ENCODE measurements around the gene BCL2L2.
A peak's percentile ranks its signal among the peaks of the same experiment; 100 is the strongest.

Gene BCL2L2

DNA sequence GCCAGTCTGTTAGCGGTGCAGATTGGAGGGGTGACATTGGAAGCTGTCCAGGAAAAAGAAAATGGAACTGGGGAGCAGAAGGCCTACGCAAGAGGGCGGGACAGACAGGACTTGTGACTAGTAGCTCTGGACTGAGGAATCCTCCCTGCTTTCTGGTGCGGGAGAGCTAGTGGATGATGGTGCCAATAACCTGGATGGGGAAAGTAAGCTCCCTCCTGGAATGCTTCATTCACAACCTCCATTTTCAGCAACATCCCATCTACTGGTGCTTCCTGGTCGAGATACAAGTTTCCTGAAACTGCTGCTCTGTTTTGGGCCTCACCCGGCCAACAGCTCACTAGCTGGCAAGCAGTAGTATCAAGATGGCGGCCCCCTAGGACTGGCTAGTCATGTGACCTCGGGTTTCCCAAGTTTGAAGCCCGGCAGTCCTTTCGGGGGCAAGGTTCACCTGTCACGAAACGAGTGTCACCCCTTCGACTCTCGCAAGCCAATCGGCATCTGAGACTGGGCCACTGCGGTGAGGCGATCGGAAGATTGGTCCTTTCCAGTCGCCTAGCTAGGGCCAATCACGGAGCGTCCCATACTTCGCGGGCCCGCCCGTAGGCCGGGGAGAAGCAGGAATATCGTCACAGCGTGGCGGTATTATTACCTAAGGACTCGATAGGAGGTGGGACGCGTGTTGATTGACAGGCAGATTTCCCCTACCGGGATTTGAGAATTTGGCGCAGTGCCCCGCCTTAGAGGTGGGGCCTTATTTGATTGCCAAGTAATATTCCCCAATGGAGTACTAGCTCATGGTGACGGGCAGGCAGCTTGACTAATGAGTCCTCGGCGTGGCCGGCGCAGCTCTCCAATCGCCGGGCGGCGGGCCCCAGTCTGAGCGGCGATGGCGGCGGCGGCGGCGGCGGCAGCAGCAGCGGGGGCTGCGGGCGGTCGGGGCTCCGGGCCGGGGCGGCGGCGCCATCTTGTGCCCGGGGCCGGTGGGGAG, 14.2 kb downstream of the BCL2L2 start, which contains the start of gene PABPN1 (continued):
- TF ChIP-seq, protein P1, sequence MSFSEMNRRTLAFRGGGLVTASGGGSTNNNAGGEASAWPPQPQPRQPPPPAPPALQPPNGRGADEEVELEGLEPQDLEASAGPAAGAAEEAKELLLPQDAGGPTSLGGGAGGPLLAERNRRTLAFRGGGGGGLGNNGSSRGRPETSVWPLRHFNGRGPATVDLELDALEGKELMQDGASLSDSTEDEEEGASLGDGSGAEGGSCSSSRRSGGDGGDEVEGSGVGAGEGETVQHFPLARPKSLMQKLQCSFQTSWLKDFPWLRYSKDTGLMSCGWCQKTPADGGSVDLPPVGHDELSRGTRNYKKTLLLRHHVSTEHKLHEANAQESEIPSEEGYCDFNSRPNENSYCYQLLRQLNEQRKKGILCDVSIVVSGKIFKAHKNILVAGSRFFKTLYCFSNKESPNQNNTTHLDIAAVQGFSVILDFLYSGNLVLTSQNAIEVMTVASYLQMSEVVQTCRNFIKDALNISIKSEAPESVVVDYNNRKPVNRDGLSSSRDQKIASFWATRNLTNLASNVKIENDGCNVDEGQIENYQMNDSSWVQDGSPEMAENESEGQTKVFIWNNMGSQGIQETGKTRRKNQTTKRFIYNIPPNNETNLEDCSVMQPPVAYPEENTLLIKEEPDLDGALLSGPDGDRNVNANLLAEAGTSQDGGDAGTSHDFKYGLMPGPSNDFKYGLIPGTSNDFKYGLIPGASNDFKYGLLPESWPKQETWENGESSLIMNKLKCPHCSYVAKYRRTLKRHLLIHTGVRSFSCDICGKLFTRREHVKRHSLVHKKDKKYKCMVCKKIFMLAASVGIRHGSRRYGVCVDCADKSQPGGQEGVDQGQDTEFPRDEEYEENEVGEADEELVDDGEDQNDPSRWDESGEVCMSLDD (tag by site-specific recombination; IDR thresholded peaks at IDR 0.05), result peak; percentile 95
- TF ChIP-seq ZNF114 (tag by site-specific recombination; IDR thresholded peaks at IDR 0.05), result no peak
- TF ChIP-seq EGR2 (tag by site-specific recombination; IDR thresholded peaks at IDR 0.05; ENCODE audit: low read depth), result no peak
- no peak for TF ChIP-seq ZIC2 (tag by site-specific recombination; IDR thresholded peaks at IDR 0.05)
- no peak for TF ChIP-seq ZNF112 (tag by site-specific recombination; IDR thresholded peaks at IDR 0.05)
- no peak for TF ChIP-seq ZNF133 (tag by site-specific recombination; IDR thresholded peaks at IDR 0.05)
- TF ChIP-seq, protein P2, sequence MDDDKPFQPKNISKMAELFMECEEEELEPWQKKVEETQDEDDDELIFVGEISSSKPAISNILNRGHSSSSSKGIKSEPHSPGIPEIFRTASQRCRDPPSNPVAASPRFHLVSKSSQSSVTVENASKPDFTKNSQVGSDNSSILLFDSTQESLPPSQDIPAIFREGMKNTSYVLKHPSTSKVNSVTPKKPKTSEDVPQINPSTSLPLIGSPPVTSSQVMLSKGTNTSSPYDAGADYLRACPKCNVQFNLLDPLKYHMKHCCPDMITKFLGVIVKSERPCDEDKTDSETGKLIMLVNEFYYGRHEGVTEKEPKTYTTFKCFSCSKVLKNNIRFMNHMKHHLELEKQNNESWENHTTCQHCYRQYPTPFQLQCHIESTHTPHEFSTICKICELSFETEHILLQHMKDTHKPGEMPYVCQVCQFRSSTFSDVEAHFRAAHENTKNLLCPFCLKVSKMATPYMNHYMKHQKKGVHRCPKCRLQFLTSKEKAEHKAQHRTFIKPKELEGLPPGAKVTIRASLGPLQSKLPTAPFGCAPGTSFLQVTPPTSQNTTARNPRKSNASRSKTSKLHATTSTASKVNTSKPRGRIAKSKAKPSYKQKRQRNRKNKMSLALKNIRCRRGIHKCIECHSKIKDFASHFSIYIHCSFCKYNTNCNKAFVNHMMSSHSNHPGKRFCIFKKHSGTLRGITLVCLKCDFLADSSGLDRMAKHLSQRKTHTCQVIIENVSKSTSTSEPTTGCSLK (tag by site-specific recombination; IDR thresholded peaks at IDR 0.05), result no peak
- 0 out of 2 replicates have a peak, but pooled peaks have one; percentile 19 for TF ChIP-seq ZNF394 (tag by site-specific recombination; IDR thresholded peaks at IDR 0.05; ENCODE audit: borderline replicate concordance)
- TF ChIP-seq ZNF530 (tag by site-specific recombination; IDR thresholded peaks at IDR 0.05; ENCODE audit: low read depth), result no peak
- no peak for TF ChIP-seq ZNF132 (tag by site-specific recombination; IDR thresholded peaks at IDR 0.05; ENCODE audit: borderline replicate concordance)
- TF ChIP-seq, protein P3, sequence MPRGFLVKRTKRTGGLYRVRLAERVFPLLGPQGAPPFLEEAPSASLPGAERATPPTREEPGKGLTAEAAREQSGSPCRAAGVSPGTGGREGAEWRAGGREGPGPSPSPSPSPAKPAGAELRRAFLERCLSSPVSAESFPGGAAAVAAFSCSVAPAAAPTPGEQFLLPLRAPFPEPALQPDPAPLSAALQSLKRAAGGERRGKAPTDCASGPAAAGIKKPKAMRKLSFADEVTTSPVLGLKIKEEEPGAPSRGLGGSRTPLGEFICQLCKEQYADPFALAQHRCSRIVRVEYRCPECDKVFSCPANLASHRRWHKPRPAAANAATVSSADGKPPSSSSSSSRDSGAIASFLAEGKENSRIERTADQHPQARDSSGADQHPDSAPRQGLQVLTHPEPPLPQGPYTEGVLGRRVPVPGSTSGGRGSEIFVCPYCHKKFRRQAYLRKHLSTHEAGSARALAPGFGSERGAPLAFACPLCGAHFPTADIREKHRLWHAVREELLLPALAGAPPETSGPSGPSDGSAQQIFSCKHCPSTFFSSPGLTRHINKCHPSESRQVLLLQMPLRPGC (tag by site-specific recombination; IDR thresholded peaks at IDR 0.05), result no peak
- TF ChIP-seq ZNF311 (tag by site-specific recombination; IDR thresholded peaks at IDR 0.05; ENCODE audit: borderline replicate concordance), result no peak
- no peak for TF ChIP-seq ZNF785 (tag by site-specific recombination; IDR thresholded peaks at IDR 0.05)
- no peak for TF ChIP-seq IKZF3 (tag by site-specific recombination; IDR thresholded peaks at IDR 0.05)
- TF ChIP-seq YY2 (tag by site-specific recombination; IDR thresholded peaks at IDR 0.05), result peak; percentile 61
- TF ChIP-seq, protein P4, sequence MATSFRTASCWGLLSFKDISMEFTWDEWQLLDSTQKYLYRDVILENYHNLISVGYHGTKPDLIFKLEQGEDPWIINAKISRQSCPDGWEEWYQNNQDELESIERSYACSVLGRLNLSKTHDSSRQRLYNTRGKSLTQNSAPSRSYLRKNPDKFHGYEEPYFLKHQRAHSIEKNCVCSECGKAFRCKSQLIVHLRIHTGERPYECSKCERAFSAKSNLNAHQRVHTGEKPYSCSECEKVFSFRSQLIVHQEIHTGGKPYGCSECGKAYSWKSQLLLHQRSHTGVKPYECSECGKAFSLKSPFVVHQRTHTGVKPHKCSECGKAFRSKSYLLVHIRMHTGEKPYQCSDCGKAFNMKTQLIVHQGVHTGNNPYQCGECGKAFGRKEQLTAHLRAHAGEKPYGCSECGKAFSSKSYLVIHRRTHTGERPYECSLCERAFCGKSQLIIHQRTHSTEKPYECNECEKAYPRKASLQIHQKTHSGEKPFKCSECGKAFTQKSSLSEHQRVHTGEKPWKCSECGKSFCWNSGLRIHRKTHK (tag by site-specific recombination; IDR thresholded peaks at IDR 0.05), result no peak
- no peak for TF ChIP-seq GFI1B (tag by site-specific recombination; IDR thresholded peaks at IDR 0.05)
- TF ChIP-seq, protein P5, sequence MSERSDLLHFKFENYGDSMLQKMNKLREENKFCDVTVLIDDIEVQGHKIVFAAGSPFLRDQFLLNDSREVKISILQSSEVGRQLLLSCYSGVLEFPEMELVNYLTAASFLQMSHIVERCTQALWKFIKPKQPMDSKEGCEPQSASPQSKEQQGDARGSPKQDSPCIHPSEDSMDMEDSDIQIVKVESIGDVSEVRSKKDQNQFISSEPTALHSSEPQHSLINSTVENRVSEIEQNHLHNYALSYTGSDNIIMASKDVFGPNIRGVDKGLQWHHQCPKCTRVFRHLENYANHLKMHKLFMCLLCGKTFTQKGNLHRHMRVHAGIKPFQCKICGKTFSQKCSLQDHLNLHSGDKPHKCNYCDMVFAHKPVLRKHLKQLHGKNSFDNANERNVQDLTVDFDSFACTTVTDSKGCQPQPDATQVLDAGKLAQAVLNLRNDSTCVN (tag by site-specific recombination; optimal IDR thresholded peaks at IDR 0.05), result no peak
- TF ChIP-seq, protein P6, sequence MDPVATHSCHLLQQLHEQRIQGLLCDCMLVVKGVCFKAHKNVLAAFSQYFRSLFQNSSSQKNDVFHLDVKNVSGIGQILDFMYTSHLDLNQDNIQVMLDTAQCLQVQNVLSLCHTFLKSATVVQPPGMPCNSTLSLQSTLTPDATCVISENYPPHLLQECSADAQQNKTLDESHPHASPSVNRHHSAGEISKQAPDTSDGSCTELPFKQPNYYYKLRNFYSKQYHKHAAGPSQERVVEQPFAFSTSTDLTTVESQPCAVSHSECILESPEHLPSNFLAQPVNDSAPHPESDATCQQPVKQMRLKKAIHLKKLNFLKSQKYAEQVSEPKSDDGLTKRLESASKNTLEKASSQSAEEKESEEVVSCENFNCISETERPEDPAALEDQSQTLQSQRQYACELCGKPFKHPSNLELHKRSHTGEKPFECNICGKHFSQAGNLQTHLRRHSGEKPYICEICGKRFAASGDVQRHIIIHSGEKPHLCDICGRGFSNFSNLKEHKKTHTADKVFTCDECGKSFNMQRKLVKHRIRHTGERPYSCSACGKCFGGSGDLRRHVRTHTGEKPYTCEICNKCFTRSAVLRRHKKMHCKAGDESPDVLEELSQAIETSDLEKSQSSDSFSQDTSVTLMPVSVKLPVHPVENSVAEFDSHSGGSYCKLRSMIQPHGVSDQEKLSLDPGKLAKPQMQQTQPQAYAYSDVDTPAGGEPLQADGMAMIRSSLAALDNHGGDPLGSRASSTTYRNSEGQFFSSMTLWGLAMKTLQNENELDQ (tag by site-specific recombination; IDR thresholded peaks at IDR 0.05; ENCODE audit: low read depth), result no peak
- no peak for TF ChIP-seq ZFP41 (tag by site-specific recombination; IDR thresholded peaks at IDR 0.05; ENCODE audit: borderline replicate concordance)
- TF ChIP-seq, protein P7, sequence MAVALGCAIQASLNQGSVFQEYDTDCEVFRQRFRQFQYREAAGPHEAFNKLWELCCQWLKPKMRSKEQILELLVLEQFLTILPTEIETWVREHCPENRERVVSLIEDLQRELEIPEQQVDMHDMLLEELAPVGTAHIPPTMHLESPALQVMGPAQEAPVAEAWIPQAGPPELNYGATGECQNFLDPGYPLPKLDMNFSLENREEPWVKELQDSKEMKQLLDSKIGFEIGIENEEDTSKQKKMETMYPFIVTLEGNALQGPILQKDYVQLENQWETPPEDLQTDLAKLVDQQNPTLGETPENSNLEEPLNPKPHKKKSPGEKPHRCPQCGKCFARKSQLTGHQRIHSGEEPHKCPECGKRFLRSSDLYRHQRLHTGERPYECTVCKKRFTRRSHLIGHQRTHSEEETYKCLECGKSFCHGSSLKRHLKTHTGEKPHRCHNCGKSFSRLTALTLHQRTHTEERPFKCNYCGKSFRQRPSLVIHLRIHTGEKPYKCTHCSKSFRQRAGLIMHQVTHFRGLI (tag by site-specific recombination; IDR thresholded peaks at IDR 0.05), result 0 out of 2 replicates have a peak, but pooled peaks have one; percentile 40
- no peak for TF ChIP-seq ZNF837 (tag by site-specific recombination; IDR thresholded peaks at IDR 0.05)
- TF ChIP-seq ZNF302 (tag by site-specific recombination; IDR thresholded peaks at IDR 0.05; ENCODE audit: low read depth), result no peak
- peak; percentile 79; the same call in 1 of the 2 replicates for TF ChIP-seq ZNF266 (tag by site-specific recombination; IDR thresholded peaks at IDR 0.05; ENCODE audit: low read depth)

All from HEK293 (cell line).